GM21390 (cell line): ENCODE results near the gene NKAP.
A peak's percentile ranks its signal among the peaks of the same experiment; 100 is the strongest.
"Not testable (repeated sequence)": the region's sequence is repeated elsewhere in the genome, so short reads cannot be mapped to it uniquely, and the experiment has no call there.

Experiments
- ATAC-seq: cut with Tn5 transposase; IDR thresholded peaks from one replicate; pipeline ENCODE4 v1.9.1; 2021; ENCODE audit not compliant: unreplicated experiment

The NKAP gene

GRCh38 chrX:119943185-119943988 lies at the start of gene NKAP:
TSS of gene NKAP (minus strand) at chrX:119943751. CDS start at chrX:119943605, 146 bp downstream.
- ATAC-seq, result peak; percentile 78

- no peak for ATAC-seq
Observed at GRCh38 chrX:119991005-119991787, 47.6 kb upstream of the NKAP start.

GRCh38 chrX:119990556-119991004 lies 47.0 kb upstream of the NKAP start:
- no peak for ATAC-seq

GRCh38 chrX:119989905-119990555 lies 46.5 kb upstream of the NKAP start:
- no peak for ATAC-seq

GRCh38 chrX:119986203-119986602 lies 42.7 kb upstream of the NKAP start:
- ATAC-seq, result no peak

- no peak for ATAC-seq
Observed at GRCh38 chrX:119984652-119985051, 41.1 kb upstream of the NKAP start.

- ATAC-seq, result no peak
Observed at GRCh38 chrX:119983494-119983893, 39.9 kb upstream of the NKAP start.

GRCh38 chrX:119982145-119982544 lies 38.6 kb upstream of the NKAP start:
- ATAC-seq, result no peak

- no peak for ATAC-seq
Observed at GRCh38 chrX:119981286-119982070, 37.9 kb upstream of the NKAP start.

- not testable (repeated sequence) for ATAC-seq
Observed at GRCh38 chrX:119977172-119977571, 33.6 kb upstream of the NKAP start.

GRCh38 chrX:119971184-119971583 lies 27.6 kb upstream of the NKAP start:
- no peak for ATAC-seq

- ATAC-seq, result no peak
Observed at GRCh38 chrX:119970574-119970973, 27.0 kb upstream of the NKAP start.

GRCh38 chrX:119966837-119967236 lies 23.3 kb upstream of the NKAP start:
- ATAC-seq, result not testable (repeated sequence)

- ATAC-seq, result no peak
Observed at GRCh38 chrX:119960625-119961024, 17.1 kb upstream of the NKAP start.

GRCh38 chrX:119955807-119956570 lies 12.4 kb upstream of the NKAP start:
- not testable (repeated sequence) for ATAC-seq

GRCh38 chrX:119954374-119954773 lies 10.8 kb upstream of the NKAP start:
- no peak for ATAC-seq

- ATAC-seq, result no peak
Observed at GRCh38 chrX:119948381-119948780, 4.8 kb upstream of the NKAP start.

GRCh38 chrX:119945481-119945880 lies 1.9 kb upstream of the NKAP start:
- ATAC-seq, result no peak

GRCh38 chrX:119942831-119943184 lies 743 bp downstream of the NKAP start:
- peak; percentile 17 for ATAC-seq

- ATAC-seq, result no peak
Observed at GRCh38 chrX:119942173-119942819, 1.3 kb downstream of the NKAP start.
